Measurements from ENCODE around the gene SNX18. TPM values are rescaled to one million over a fixed set of nuclear protein-coding genes. Genes with fewer than 3 reads are reported as not detected.

SNX18 gene
- total and polyA plus RNA-seq, 2 of the 8 experiments (the other 6 are each of a cell fraction or from before 2014, with no cell fraction given): 5.8 to 17.7 TPM

- no peak for TF ChIP-seq ATF2 (IDR thresholded peaks at IDR 0.05; ENCODE audit: low read length)
Measured at GRCh38 chr5:54586336-54586735, 68.8 kb downstream of the SNX18 start (continued).

Measured in H1 (cell line).